ENCODE data around the gene DTX1.

DTX1 gene

GRCh38 chr12:113039911-113040445 lies 16.6 kb upstream of the DTX1 start:
- DNase-seq (ENCODE audit: low spot score) (no peak), ATAC-seq (ENCODE audit: low read depth) (peak; percentile 24; the same call in 1 of the 3 replicates)
- Histone ChIP-seq H3K27me3 (ENCODE audit: insufficient read depth, poor library complexity, severe bottlenecking) (no peaks in the 10 kb centered on the region), H3K27ac (ENCODE audit: poor library complexity, severe bottlenecking) (peak overlapping the region; percentile 89), H3K4me1 (ENCODE audit: insufficient read depth, poor library complexity, severe bottlenecking) (peaks cover 22% of the 10 kb centered on the region), H3K36me3 (ENCODE audit: low read depth) (no peaks in the 10 kb centered on the region), H3K9me3 (ENCODE audit: severe bottlenecking) (no peaks in the 10 kb centered on the region), H3K4me3 (ENCODE audit: severe bottlenecking) (no peak overlapping the region)
- TF ChIP-seq CTCF (IDR thresholded peaks at IDR 0.05; ENCODE audit: poor library complexity, severe bottlenecking) = no peak

- DNase-seq (ENCODE audit: low spot score) (peak; percentile 83), ATAC-seq (ENCODE audit: low read depth) (peak; percentile 97)
- H3K27ac ChIP-seq (ENCODE audit: poor library complexity, severe bottlenecking) = peak overlapping the region; percentile 89
- H3K36me3 ChIP-seq (ENCODE audit: low read depth) = no peaks in the 10 kb centered on the region
- H3K27me3 ChIP-seq (ENCODE audit: insufficient read depth, poor library complexity, severe bottlenecking) = no peaks in the 10 kb centered on the region
- H3K4me3 ChIP-seq (ENCODE audit: severe bottlenecking) = no peak overlapping the region
- no peak for TF ChIP-seq CTCF (IDR thresholded peaks at IDR 0.05; ENCODE audit: poor library complexity, severe bottlenecking)
- H3K9me3 ChIP-seq (ENCODE audit: severe bottlenecking) = no peaks in the 10 kb centered on the region
- peaks cover 22% of the 10 kb centered on the region for H3K4me1 ChIP-seq (ENCODE audit: insufficient read depth, poor library complexity, severe bottlenecking)
Observed at GRCh38 chr12:113040722-113041171, 15.8 kb upstream of the DTX1 start.

GRCh38 chr12:113041560-113041959 lies 15.0 kb upstream of the DTX1 start:
- Histone ChIP-seq H3K4me1 (ENCODE audit: insufficient read depth, poor library complexity, severe bottlenecking) (peaks cover 22% of the 10 kb centered on the region), H3K27ac (ENCODE audit: poor library complexity, severe bottlenecking) (peak overlapping the region; percentile 89), H3K27me3 (ENCODE audit: insufficient read depth, poor library complexity, severe bottlenecking) (no peaks in the 10 kb centered on the region), H3K9me3 (ENCODE audit: severe bottlenecking) (no peaks in the 10 kb centered on the region), H3K36me3 (ENCODE audit: low read depth) (no peaks in the 10 kb centered on the region), H3K4me3 (ENCODE audit: severe bottlenecking) (no peak overlapping the region)
- TF ChIP-seq CTCF (IDR thresholded peaks at IDR 0.05; ENCODE audit: poor library complexity, severe bottlenecking) = no peak
- ATAC-seq (ENCODE audit: low read depth) (no peak), DNase-seq (ENCODE audit: low spot score) (no peak)

GRCh38 chr12:113043240-113043639 lies 13.3 kb upstream of the DTX1 start:
- ATAC-seq (ENCODE audit: low read depth) (no peak), DNase-seq (ENCODE audit: low spot score) (no peak)
- Histone ChIP-seq H3K36me3 (ENCODE audit: low read depth) (no peaks in the 10 kb centered on the region), H3K4me1 (ENCODE audit: insufficient read depth, poor library complexity, severe bottlenecking) (peaks cover 22% of the 10 kb centered on the region), H3K27me3 (ENCODE audit: insufficient read depth, poor library complexity, severe bottlenecking) (no peaks in the 10 kb centered on the region), H3K9me3 (ENCODE audit: severe bottlenecking) (no peaks in the 10 kb centered on the region), H3K4me3 (ENCODE audit: severe bottlenecking) (no peak overlapping the region), H3K27ac (ENCODE audit: poor library complexity, severe bottlenecking) (no peak overlapping the region)
- TF ChIP-seq CTCF (IDR thresholded peaks at IDR 0.05; ENCODE audit: poor library complexity, severe bottlenecking) = no peak

GRCh38 chr12:113044516-113044915 lies 12.0 kb upstream of the DTX1 start:
- no peaks in the 10 kb centered on the region for H3K36me3 ChIP-seq (ENCODE audit: low read depth)
- no peak overlapping the region for H3K4me3 ChIP-seq (ENCODE audit: severe bottlenecking)
- no peaks in the 10 kb centered on the region for H3K27me3 ChIP-seq (ENCODE audit: insufficient read depth, poor library complexity, severe bottlenecking)
- H3K9me3 ChIP-seq (ENCODE audit: severe bottlenecking) = no peaks in the 10 kb centered on the region
- H3K4me1 ChIP-seq (ENCODE audit: insufficient read depth, poor library complexity, severe bottlenecking) = peaks cover 19% of the 10 kb centered on the region
- no peak overlapping the region for H3K27ac ChIP-seq (ENCODE audit: poor library complexity, severe bottlenecking)
- ATAC-seq (ENCODE audit: low read depth) (no peak), DNase-seq (ENCODE audit: low spot score) (no peak)
- no peak for TF ChIP-seq CTCF (IDR thresholded peaks at IDR 0.05; ENCODE audit: poor library complexity, severe bottlenecking)
